ENCODE results near the gene KLHL1. TPM values are rescaled to one million over a fixed set of nuclear protein-coding genes. Genes with fewer than 3 reads are reported as not detected.

The KLHL1 gene
- total RNA-seq, 2 donors from 2014 or later, result not detected

DNA sequence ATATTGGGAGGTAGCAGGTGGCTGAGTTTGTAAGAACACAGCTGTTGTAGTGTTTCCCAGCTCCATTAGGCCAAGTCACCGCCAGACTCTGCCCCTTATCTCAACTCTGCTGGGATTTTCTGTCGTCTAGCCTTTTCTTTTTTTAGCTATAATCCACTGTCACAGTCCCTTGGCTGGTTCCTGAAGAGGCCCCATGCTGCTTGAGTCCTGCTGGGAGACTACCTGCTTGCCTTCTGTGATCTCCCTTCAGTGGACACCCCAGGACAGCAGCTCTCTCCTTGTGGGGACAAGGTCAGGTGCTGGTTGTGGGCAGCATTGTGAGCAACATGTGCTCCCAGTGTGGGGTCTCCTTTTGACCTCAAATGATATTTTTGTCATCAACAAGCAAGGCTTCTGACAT, 195.6 kb downstream of the KLHL1 start:
- intact Hi-C loops (cut with DNase I), result no loop called here
- DNase-seq (ENCODE audit: low spot score), result no peak

GRCh38 chr13:69910800-69911199, 197.5 kb downstream of the KLHL1 start:
- no peak for DNase-seq (ENCODE audit: low spot score)
- intact Hi-C loops (cut with DNase I), result no loop called here

DNA sequence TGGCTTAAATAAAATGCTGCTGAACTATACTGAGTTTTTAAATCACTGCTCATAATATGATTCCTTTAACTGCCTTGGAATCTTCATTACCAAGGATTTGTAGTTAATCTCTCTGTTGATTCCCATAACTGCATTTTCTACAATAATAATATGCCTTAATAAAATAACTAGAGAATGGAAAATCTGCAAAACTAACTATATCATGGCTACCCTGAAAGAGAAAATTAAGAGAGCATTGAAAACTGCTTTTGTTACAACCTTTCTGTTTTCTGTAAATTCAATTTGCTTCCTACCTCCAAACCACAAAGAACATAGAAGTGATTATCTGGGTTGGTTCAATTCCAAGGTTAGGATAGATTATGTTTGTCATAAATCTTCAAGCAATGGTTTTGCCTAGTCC, 203.5 kb downstream of the KLHL1 start:
- DNase-seq (ENCODE audit: low spot score), result no peak
- intact Hi-C loops (cut with DNase I), result no loop called here

GRCh38 chr13:69903081-69903480, 205.2 kb downstream of the KLHL1 start:
- intact Hi-C loops (cut with DNase I), result no loop called here
- no peak for DNase-seq (ENCODE audit: low spot score)

- intact Hi-C loops (cut with DNase I), result no loop called here
- DNase-seq (ENCODE audit: low spot score), result no peak
These were observed 225.8 kb downstream of the KLHL1 start for GRCh38 chr13:69882451-69882850.

GRCh38 chr13:69879936-69880335, 228.3 kb downstream of the KLHL1 start:
- intact Hi-C loops (cut with DNase I), result no loop called here
- no peak for DNase-seq (ENCODE audit: low spot score)

DNA sequence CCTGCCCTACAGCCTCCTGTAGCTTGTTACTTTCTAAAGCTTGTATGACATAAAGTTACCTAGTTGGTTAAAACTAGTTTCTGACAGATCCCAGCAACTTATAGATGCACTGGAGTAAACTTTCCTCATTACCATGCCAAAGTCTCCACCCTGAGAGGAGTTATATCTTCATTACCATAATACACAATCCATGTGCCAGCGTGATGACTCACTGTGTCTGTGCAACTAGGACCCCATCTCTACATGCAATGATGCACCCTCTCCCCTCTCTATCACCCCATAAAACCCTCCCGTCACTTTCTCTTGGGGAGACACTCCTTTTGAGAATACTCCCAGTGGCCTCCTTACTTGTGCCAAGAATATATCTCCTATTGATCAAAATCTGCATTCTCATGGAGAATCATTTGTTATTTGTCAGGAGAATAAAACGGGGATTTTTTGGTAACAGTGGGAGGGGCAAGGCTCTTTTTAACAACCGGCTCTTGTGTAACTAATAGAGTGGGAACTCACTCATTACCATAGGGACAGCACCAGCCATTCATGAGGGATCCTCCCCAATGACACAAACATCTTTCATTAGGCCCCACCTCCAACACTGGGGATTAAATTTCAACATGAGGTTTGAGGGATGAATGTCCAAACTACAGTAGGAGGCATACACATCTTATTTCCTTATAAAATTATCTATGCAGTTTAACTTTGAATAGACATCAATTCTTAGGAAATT, 235.8 kb downstream of the KLHL1 start:
- no peak for DNase-seq (ENCODE audit: low spot score)
- intact Hi-C loops (cut with DNase I), result no loop called here

GRCh38 chr13:69866555-69866954, 241.7 kb downstream of the KLHL1 start:
- DNase-seq (ENCODE audit: low spot score), result no peak
- intact Hi-C loops (cut with DNase I), result no loop called here

- intact Hi-C loops (cut with DNase I), result no loop called here
- no peak for DNase-seq (ENCODE audit: low spot score)
These were observed 250.9 kb downstream of the KLHL1 start for GRCh38 chr13:69857183-69857821.

- intact Hi-C loops (cut with DNase I), result no loop called here
- no peak for DNase-seq (ENCODE audit: low spot score)
These were observed 251.9 kb downstream of the KLHL1 start for GRCh38 chr13:69856331-69856730.

DNA sequence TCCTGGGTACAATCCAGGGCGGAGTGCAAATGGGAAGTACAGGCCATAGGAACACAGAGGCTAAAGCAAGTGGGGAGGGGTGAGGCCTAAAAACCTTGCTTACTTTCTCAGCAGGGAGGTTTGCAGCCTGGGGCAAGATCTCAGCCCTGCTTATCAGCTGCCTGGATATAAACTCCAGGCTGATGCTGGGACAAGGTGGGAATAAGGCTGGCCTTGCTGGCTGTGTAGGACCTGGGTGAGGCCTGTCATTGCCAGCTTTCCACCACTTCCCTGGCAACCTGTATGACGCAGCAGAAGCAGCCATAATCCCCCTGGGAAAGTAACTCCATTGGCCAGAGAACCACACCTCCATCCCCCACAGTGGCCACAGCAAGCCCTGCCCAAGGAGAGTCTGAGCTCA, 279.7 kb downstream of the KLHL1 start:
- intact Hi-C loops (cut with DNase I), result no loop called here
- peak; percentile 31 for DNase-seq (ENCODE audit: low spot score)

GRCh38 chr13:69820180-69820579, 288.1 kb downstream of the KLHL1 start:
- intact Hi-C loops (cut with DNase I), result no loop called here
- DNase-seq (ENCODE audit: low spot score), result no peak

GRCh38 chr13:69817333-69817869, 290.9 kb downstream of the KLHL1 start:
- no peak for DNase-seq (ENCODE audit: low spot score)
- intact Hi-C loops (cut with DNase I), result no loop called here

DNA sequence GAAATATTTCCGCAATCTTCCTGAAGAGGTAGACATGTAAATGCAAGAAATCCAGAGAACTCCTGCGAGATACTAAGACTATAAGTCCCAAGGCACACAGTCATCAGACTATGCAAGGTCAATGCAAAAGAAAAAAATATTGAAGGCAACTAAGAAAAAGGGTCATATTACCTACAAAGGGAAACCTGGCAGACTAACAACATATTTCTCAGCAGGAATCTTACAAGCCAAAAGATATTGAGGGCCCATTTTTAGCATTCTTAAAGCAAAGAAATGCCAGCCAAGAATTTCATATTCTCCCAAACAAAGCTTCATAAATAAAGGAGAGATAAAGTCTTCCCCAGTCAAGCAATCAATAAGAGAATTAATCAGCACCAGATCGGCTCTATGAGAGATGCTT, 299.1 kb downstream of the KLHL1 start:
- intact Hi-C loops (cut with DNase I), result no loop called here
- no peak for DNase-seq (ENCODE audit: low spot score)

GRCh38 chr13:69796256-69796655, 312.0 kb downstream of the KLHL1 start:
- intact Hi-C loops (cut with DNase I), result no loop called here
- DNase-seq (ENCODE audit: low spot score), result no peak

- intact Hi-C loops (cut with DNase I), result no loop called here
- DNase-seq (ENCODE audit: low spot score), result no peak
These were observed 314.3 kb downstream of the KLHL1 start for GRCh38 chr13:69793783-69794453.

DNA sequence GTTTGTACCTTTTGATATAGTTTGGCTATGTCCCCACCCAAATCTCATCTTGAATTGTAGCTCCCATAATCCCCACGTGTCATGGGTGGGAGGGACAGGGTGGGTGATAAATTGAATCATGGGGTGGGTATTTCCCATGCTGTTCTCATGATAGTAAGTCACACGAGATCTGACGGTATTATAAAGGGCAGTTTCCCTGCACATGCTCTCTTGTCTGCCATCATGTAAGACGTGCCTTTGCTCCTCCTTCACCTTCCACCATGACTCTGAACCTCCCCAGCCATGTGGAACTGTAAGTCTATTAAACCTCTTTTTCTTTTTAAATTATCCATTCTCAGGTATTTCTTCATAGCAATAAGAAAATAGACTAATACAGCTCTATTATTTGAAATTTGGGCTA, 331.3 kb downstream of the KLHL1 start:
- DNase-seq (ENCODE audit: low spot score), result no peak
- intact Hi-C loops (cut with DNase I), result no loop called here

DNA sequence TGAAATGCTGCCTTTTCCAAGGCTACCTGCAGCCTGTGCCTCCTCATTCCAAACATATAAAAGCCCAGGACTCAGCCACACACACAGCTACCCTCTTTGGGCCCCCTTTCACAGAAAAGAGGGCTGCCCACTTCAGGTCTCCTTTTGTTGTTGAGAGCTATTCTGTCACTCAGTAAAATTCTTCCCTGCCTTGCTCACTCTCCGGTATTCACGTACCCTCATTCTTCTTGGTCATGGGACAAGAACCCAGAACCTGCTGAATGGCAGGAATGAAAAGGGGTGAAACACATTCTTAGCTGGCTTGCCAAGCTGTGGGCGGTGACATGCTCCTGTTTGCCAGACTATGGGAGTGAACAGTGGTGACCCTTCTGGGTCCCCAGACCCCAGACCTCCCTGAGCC, 338.6 kb downstream of the KLHL1 start:
- DNase-seq (ENCODE audit: low spot score), result no peak
- intact Hi-C loops (cut with DNase I), result no loop called here

DNA sequence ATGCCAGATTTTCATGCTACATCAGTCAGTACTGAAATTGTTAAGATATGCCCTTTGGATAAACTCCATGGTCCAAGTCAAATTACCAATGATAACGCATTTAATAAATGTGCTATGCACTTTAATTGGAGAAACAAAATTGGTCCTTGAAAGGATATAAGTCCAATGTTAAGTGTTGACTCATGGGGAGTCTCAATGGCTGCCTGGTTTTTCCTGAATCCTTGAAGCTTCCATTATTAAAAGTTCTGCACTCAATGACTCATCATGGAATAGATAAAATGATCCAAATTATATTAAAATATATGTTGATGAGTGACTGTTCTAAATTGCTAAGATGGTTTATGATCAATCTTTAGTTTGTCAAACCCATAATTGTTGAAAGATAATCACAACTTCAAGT, 346.7 kb downstream of the KLHL1 start:
- intact Hi-C loops (cut with DNase I), result no loop called here
- DNase-seq (ENCODE audit: low spot score), result no peak

DNA sequence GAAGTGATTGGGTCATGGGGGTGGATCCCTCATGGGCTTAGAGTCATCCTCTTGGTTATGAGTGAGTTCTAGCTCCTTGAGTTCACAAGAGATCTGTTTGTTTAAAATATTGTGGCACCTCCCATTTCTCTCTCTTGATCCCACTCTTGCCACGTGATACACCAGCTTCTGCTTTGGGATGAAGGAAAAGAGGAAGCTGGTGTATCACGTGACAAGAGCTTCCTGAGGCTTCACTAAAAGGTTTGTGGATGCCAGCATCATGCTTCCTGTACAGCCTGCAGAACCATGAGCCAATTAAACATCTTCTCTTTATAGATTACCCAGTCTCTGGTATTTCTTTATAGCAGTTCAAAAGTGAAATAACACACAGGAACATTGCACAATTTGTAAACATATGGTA, 353.2 kb downstream of the KLHL1 start:
- intact Hi-C loops (cut with DNase I), result no loop called here

GRCh38 chr13:69751259-69751658, 357.0 kb downstream of the KLHL1 start:
- no peak for DNase-seq (ENCODE audit: low spot score)
- intact Hi-C loops (cut with DNase I), result no loop called here

More for the DNA sequence above, 353.2 kb downstream of the KLHL1 start:
- DNase-seq (ENCODE audit: low spot score), result no peak
